PFSK-1 (cell line): Measurements from ENCODE around the gene GAREM1.

Source experiments
- POLR2AphosphoS5 ChIP-seq: IDR thresholded peaks from 2 replicates; pipeline ENCODE4 v1.6.1; 2012; ENCODE audit warnings: low read depth, mild to moderate bottlenecking, control low read depth, low read length, moderate library complexity
- REST ChIP-seq, 2 experiments: IDR thresholded peaks; 2 replicates each; pipeline versions ENCODE4 v1.6.1 to v1.8.0; 2011 to 2012; ENCODE audit warnings: low read depth in 2 of 2, low read length in 2 of 2, control low read depth in 1 of 2, inconsistent platforms in 1 of 2, mild to moderate bottlenecking in 1 of 2, moderate library complexity in 1 of 2; ENCODE audit not compliant: insufficient read depth in 1 of 2
- TAF1 ChIP-seq: IDR thresholded peaks from 2 replicates; pipeline ENCODE4 v1.6.1; 2012; ENCODE audit warnings: low read length, control low read depth, borderline replicate concordance; ENCODE audit not compliant: insufficient read depth

- no peak for TF ChIP-seq POLR2AphosphoS5
- no peak for TF ChIP-seq REST (IDR thresholded peaks at IDR 0.05; ENCODE audit: insufficient read depth in 1 of 2, low read depth in 2 of 2, low read length in 2 of 2)
- TF ChIP-seq TAF1: no peak
Measured at GRCh38 chr18:32293107-32293506, 177.6 kb downstream of the GAREM1 start.
